ENCODE data around the gene SFMBT2.

SFMBT2 gene

DNA sequence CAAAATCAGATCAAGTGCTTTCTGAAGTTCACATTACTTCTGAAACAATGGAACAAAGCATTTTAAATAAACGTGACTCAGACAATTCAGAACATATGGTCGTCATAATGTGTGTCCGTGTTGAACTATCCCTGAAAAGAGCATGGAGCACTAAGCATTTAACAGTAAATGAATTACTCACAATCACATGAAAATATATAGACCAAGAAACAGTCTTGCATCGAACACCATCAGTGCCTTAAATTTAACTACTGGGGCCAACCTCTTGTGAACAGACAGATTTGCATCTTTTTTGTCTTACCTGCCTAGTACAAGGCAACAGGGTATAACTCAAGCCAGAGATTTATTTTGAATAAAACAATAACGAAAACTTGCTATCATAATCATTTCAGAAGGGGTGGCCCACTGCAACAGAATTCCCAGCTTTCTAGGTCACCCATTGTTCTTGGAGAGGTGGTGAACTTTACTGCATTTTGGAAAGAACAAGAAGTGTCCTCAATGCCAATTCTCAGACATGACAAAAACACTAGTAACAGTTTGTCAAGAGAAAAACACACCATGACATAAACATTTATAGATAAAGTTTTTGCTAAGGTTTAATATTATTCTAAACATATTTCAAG is 293.5 kb downstream of the SFMBT2 start:
- H3K36me3 ChIP-seq (ENCODE audit: control insufficient read depth in 5 of 5, insufficient read depth in 5 of 5, low read length in 5 of 5): no peaks in the 10 kb centered on the region
- H3K27ac ChIP-seq (ENCODE audit: low read depth, low read length): no peak overlapping the region
- no peaks in the 10 kb centered on the region for H3K27me3 ChIP-seq (ENCODE audit: control insufficient read depth in 5 of 5, insufficient read depth in 4 of 5, low read length in 5 of 5)
- H3K4me3 ChIP-seq (ENCODE audit: low read depth in 1 of 5, low read length in 5 of 5): no peak overlapping the region
- H3K4me1 ChIP-seq (ENCODE audit: control insufficient read depth in 5 of 5, insufficient read depth in 5 of 5, low read length in 5 of 5): no peaks in the 10 kb centered on the region
- H3K9me3 ChIP-seq (ENCODE audit: control insufficient read depth in 5 of 5, low read length in 5 of 5): no peaks in the 10 kb centered on the region
- no peak overlapping the region for H3K9ac ChIP-seq (ENCODE audit: low read length in 5 of 5)

DNA sequence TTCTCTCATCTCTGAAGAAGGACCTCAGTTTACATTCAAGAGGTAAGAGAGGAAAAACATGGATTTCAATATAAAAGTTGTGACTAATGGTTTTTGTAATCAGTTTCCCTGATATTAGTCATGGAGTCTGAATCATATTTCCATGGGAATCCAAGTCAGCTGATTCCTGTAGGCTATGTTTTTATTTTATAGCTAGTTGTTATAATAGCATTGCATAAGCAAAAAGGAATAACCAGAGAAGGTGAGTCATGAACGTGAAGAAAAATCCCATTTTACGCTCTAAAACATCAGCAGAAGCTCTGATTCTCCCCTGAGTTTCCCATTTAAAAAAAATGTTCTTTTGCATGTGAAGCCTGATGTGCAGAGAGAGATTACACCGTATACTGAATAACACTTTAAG is 299.3 kb downstream of the SFMBT2 start:
- Histone ChIP-seq H3K27ac (ENCODE audit: low read depth, low read length) (no peak overlapping the region), H3K36me3 (ENCODE audit: control insufficient read depth in 5 of 5, insufficient read depth in 5 of 5, low read length in 5 of 5) (no peaks in the 10 kb centered on the region), H3K9ac (ENCODE audit: low read length in 5 of 5) (no peak overlapping the region), H3K9me3 (ENCODE audit: control insufficient read depth in 5 of 5, low read length in 5 of 5) (peaks cover 0 to 6% (median 0%) of the 10 kb centered on the region in 5 donors), H3K4me1 (ENCODE audit: control insufficient read depth in 5 of 5, insufficient read depth in 5 of 5, low read length in 5 of 5) (no peaks in the 10 kb centered on the region), H3K4me3 (ENCODE audit: low read depth in 1 of 5, low read length in 5 of 5) (no peak overlapping the region), H3K27me3 (ENCODE audit: control insufficient read depth in 5 of 5, insufficient read depth in 4 of 5, low read length in 5 of 5) (no peaks in the 10 kb centered on the region)

DNA sequence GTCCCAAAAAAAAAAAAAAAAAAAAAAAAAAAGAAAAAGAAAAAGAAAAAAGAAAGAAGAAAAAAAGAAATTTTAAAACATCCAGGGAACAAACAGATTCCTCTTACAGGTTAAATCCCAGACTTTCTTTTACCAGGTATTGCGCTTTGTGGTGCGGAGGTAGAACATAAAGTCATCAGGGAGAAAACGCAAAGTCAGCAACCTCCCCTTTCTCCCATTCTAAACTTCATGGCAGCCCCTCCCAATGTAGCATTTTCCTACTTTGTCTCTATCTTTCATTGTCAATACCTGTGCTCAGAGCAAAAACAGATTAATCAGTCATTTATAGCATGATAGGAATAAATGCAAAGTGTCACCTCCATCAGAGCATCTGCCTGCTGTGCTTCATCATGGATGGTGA is 299.7 kb downstream of the SFMBT2 start:
- no peak overlapping the region for H3K27ac ChIP-seq (ENCODE audit: low read depth, low read length)
- no peaks in the 10 kb centered on the region for H3K36me3 ChIP-seq (ENCODE audit: control insufficient read depth in 5 of 5, insufficient read depth in 5 of 5, low read length in 5 of 5)
- H3K9me3 ChIP-seq (ENCODE audit: control insufficient read depth in 5 of 5, low read length in 5 of 5): peaks cover 0 to 6% (median 0%) of the 10 kb centered on the region in 5 donors
- no peak overlapping the region for H3K9ac ChIP-seq (ENCODE audit: low read length in 5 of 5)
- no peaks in the 10 kb centered on the region for H3K27me3 ChIP-seq (ENCODE audit: control insufficient read depth in 5 of 5, insufficient read depth in 4 of 5, low read length in 5 of 5)
- no peak overlapping the region for H3K4me3 ChIP-seq (ENCODE audit: low read depth in 1 of 5, low read length in 5 of 5)
- no peaks in the 10 kb centered on the region for H3K4me1 ChIP-seq (ENCODE audit: control insufficient read depth in 5 of 5, insufficient read depth in 5 of 5, low read length in 5 of 5)
